ENCODE results near the gene ALPK3.

Gene ALPK3

DNA sequence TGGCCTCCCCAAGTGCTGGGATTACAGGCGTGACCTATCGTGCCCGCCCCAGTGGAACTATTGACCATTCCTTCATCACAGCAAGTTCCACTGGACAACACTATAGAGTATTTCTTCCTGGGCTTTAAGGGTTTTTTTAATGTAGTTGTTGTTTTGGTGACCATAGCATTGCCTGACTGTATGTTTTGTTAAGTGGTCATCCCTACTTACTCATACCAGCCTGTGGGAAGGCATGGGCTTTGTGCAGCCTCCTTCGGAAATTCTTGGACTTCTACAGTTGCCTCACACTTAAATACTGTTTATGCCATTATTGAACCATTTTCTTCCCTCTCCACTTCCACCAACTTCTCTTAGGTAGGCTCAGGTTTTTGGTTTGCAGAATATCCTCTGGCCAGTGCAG, 19.9 kb upstream of the ALPK3 start:
- no peak for DNase-seq

DNA sequence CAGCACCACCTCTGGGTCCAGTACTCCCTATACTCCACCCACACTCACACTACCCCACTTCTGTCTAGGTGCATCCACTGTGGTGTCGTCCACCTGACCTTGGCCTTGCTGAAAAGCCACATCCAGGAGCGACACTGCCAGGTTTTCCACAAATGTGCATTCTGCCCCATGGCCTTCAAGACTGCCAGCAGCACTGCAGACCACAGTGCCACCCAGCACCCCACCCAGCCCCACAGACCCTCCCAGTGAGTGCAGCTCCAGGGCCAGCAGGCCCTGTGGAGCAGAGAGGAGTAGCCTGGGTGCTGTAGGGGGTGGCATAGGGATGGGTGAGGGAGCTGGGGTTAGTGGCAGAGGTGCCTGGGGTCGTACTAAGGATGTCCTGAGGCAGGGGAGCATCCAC, 19.4 kb upstream of the ALPK3 start:
- DNase-seq: no peak

DNA sequence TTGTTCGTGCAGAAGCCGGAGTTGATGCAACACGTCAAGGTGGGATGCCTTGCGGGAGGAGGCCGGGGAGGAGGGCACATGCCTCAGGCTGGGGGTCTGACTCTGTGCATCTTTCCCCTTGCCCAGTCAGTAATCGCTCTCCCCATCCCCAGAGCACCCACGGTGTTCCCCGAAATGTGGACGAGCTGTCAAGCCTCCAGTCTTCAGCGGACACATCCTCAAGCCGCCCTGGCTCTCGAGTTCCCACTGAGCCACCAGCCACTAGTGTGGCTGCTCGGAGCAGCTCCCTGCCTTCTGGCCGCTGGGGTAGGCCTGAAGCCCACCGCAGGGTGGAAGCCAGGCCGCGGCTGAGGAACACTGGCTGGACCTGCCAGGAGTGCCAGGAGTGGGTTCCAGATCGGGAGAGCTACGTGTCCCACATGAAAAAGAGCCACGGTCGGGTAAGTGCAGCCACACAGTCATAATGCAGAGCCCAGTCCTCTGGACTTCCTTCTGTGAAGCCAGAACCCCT, 18.7 kb upstream of the ALPK3 start:
- no peak for DNase-seq

DNA sequence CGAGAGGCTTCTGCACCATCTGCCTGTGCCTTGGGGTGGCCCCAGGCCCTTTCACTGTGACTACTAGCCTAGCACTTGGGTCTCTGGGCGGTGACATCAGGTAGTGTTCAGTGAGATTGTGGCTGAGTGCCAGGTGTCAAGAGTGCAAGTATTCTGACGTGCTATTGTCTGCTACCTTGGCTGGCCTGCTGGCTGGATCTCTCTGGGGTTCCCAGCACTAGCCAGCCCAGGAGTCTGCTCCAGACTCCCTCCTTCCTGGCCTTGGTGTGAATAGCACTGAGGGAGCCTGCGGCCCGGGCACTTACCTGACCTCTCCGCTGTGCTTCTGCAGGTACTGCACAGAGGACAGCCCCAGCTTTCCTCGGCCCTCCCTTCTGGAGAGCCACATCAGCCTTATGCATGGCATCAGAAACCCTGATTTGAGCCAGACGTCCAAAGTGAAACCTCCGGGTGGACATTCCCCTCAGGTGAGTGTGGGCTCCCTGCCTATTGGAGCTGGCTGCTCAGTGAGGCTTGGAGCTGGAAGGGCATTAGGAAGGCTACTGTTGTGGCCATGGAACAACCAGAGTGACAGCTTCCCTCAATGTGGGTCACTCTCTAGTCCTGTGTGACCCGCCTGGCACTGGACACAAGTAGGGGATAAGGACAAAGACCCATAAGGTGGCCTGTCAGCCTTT, 17.5 kb upstream of the ALPK3 start:
- DNase-seq: no peak

DNA sequence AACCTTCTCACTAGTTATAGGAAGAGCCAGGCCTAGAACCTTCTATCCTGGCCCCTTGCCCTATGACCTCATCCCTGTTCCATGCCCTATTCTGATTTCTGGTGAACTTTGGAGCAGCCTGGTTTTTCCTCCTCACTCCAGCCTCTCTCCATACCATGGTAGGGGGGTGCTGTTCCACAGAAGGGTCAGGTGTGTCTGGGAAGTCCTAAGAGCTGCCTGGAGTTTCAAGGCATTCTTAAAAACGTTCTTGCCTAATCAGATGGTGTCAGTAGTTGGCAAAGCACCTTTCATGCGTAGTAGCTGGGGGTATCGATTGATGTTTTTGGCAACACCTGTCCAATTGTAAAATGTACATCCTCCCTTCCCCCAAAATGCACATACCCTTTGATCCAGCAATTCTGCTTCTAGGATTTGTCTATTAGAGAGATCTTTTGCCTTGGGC, 16.8 kb upstream of the ALPK3 start:
- no peak for DNase-seq

DNA sequence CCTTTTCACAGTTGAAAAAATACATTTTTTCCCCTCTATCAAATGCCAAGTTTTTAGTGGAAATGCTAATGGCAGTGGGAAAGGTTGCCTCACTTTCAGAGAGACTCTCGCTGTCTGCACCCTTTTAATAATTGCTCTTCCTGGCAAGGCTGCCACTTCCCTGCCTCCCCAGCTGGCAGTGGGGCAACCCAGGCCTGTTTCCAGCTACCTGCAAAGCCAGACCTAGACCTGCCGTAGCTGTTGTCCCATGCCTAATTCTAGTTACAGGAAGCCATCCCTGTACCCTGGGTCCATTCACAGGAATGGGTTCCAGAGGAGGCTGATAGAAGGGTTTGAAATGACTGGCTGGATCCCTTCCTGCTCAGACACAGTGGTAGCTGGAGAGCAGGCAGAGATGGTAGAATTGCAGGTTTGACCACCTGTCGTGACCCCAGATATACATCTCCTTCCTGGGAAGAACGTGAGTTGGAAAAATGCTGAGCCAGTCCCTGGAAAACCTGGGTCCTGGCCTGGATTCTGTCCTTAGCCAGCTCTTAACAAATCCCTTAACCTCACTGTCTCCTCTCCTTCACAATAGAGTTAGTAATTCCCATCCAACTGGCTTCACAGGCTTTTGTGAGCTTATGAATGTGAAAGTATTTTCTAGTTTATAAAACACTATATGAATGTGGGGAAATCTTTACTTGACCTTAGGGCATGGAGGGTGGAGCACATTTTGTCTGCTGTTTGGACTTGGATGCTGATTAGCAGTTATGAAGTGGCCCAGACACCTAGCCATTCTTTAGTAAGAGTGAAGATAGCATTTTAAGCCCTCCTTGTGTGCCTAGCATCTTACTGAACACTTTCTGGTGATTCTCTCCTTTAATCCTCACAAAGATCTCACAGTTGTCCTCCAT, 12.9 kb upstream of the ALPK3 start:
- no peak for DNase-seq

DNA sequence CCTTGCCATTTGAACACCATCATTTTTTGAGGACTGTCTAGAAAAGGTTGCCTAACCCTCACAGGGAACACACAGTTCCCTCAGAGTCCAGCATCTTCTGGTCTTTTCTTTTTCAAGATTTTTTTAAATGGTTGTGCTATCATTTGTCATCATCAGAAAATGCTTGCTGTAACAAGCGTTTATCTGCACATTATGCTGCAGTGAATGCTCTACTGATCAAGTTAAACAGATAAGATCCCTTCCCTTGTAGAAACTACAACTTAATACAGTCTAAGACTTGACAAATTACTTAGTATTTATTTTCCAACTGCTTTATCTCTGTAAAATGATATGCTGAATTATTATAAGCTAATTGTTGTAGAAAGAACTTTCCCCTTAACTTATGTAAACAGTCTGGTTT, 11.9 kb upstream of the ALPK3 start:
- DNase-seq: no peak

DNA sequence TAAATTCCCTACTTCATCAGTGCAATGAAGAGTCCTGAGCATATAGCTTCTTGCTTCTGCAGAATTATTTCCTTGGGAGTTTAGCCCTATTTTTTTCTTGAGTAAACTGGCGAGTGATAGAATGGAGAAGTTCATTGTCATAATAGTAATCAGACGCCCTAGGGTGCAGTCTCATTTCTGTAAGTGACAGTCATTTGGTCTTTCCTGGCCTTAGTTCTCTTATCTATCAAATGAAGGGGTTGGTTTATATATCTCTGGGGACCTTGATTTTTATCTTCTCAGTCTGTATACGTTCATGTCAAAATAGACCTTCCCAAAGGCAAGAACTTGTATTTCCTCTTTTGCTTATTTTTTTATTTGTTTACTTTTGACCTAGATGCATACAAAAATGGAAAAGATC, 9.9 kb upstream of the ALPK3 start:
- no peak for DNase-seq

DNA sequence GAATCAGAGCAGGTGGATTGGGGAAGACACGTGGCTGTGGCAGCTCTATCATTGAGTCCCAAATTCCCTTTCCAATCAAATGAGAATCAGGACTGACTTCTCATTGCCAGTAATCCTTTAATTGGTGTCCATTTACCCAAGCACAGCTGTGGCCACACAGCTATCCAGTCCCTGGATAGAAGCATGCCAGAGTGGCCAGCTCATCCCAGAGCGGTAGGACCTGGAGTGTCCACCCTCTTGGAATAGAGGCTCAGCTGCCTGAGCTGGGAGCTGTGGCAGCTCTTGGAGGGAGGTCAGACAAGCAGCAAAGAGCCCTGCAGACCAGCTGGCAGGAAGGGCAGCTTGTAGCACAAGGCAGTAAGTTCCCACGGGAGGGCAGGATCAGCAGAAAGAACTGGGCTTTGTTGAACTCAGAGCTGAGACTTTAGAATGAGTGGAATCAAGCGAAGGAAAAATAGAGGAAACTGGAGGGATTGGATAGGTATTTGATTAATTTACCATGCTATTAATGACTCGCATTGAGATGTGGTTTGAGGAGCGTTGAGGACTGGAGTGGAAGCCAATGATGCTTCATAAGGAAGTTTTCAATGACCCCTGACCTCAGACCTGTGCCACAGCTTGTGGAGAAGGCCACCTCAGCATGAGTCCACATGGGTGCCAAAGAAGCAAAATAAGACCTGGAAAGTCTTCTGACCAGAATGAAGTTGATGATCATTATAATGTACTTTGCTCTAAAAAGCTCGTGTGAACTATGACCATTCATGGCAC, 6.9 kb upstream of the ALPK3 start:
- DNase-seq: no peak

DNA sequence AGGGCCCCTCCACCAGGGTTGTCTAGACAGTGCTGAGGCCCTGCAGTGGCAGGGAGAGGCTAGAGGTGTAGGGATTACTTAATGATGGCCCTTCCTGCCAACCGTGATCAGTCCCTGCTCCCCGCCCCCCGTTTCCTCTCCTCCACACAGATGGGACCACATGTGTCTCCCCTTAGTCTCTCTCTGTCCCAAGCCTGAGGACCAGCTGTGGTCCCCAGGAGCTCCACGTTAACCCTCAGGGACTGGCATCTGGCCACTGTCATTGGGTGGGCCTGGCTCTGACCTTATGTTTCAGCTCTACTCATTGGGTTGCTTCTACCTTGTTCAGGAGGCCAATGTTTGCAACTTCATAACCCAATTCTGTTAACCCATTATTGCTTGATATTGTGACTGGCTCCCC, 6.0 kb upstream of the ALPK3 start:
- DNase-seq: no peak

DNA sequence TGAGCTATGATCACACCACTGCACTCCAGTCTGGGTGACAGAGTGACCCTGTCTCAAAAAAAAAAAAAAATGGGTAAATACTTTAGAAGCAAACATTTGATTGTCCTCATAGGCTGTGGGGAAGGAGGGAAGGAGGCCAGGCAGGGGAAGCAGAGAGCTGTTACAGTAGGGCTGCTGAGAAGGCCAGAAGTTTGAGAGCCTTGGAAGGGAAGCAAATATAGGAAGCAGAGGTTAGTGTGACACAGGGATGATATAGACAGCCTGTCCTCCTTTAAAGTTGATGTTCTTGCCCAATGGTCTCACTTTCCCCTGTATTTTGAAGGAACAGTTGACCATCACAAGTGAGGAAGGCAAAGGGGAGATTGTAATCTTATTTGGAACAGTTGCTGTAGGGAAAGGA, 5.3 kb upstream of the ALPK3 start:
- DNase-seq: no peak

DNA sequence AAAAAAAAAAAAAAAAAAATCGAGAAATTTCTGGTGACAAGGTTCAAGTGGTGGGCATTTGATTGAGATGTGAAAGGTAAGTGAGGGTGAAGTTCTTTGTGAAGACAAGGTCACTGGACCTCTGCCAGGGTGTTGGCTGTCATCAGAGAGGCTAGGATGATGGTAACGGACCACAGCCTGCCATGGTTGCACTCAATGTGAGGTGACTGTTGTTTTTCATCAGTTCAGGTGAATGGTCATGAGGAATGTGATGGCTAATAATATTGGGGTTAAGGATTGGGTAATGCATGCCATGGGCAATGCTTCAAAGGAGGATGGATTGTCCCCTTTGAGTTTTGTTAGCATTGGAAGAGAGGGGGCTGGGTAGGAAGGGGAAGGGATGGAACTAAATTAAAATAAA, 4.3 kb upstream of the ALPK3 start:
- no peak for DNase-seq

DNA sequence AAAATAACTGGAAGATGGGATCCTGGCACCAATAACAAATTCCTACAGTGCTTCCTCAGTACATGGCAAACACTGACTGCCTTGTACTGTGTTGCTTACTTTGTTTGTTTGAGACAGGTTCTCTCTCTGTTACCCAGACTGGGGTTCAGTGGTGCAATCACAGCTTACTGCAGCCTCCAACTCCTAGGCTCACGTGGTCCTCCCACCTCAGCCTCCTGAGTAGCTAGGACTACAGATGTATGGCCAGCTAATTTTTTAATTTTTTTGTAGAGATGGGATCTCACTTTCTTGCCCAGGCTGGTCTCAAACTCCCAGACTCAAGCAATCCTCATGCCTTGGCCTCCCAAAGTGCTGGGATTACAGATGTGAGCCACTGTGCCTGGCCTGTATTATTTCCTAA, 3.7 kb upstream of the ALPK3 start:
- DNase-seq: no peak

DNA sequence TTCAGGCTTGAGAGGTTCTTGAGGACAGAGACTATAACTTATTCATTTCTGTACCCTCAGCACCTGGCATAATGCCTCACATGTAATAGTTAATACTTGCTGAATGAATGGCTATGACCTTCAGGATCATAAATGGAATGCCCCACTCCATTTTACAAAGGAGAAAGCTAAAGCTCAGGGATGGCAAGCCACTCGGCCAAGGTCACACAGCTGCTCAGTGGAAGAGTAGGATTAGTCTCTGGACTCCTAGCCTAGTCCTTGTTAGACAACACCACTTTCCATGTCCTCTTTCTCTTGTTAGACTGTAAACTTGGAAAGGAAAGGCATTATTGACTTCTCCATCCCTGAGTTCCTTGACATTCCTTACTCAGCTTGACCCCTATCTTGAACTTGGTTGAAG, 3.2 kb upstream of the ALPK3 start:
- DNase-seq: no peak

DNA sequence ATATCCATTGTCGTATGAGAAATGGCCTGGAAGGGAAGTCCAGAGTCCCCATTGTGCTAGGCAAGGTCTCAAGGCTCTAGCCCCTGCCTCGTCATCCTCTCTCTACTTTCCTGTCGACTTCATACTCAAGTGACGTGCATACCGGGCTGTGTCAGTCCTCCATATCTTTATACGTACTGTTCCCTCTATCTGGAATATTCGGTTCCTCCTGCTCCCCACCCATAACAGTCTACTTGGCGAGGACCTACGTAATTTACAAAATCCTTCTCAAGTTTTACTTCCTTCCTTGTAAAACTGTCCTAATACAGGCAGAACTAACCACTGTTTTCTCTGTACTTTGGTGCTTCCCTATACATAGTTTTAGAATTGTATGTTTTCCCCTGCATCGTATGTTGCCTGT, 2.2 kb upstream of the ALPK3 start:
- DNase-seq: no peak

DNA sequence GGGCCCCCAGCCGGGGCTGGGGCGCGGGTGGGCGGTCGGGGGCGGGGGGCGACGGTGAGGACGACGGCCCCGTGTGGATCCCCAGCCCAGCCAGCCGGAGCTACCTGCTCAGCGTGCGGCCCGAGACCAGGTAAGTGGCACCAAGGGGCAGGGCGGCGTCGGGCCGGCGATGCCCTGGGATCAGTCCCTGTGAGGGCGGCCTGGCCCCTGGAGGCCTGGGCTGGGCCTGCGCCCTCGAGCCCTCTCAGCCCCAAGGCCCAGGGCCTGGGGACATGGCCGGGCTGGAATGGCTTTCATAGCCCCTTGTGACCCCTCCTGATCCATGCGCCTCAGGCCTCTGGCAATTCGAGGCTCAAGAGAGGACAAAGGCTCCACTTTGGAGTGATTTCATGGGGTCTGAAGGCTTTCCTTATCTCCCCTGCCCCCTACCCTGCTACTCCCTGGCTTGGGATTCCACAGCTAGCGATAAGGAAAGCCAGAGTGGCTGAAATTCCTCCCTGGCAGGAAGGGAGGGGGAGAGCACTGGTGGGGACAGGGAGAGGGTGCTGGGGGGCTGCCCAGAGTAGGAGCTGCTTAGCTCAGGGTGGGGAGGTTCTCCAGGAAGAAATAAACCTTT, 418 bp downstream of the ALPK3 start:
- DNase-seq: no peak

DNA sequence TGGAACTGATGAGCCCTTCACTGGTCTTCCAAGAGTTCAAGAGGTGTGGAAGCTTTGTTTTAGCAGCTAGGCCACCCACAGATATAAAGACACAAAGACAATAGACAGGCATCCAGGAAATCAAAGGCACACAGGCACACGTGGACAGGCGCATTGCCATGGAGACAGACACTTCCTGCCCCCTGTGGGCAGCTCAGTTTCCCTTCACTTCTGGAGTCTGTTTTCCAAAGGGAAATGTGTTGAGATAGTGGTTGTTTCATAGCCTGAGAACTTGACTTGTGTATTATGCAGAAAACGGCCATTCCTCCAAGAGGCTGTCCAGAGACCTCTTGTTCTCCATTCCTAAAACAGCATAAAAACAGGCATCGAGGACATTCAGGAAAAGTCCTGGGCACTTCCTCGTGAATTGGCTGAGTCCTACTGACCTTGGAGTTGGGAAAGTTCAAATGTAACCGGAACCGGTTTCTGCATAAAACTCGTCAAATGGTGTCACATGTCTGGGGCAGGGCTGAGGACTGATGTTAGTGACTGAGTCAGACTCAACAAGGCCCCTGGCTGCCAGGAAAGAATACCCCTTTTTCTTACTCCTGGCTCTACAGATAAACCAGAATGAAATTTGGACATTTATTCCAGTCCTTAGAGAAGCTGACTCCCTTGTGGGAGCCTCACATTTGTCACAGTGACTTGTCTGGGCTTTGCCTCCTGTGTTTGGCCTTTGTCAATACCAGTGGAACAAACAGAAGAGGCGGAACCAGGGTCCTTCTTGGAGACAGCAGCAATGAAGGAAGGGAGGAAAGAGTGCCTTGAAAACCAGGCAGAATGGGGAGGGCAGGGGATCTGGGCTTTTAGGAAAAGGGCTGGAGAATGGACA, 1.3 kb downstream of the ALPK3 start:
- DNase-seq: no peak

DNA sequence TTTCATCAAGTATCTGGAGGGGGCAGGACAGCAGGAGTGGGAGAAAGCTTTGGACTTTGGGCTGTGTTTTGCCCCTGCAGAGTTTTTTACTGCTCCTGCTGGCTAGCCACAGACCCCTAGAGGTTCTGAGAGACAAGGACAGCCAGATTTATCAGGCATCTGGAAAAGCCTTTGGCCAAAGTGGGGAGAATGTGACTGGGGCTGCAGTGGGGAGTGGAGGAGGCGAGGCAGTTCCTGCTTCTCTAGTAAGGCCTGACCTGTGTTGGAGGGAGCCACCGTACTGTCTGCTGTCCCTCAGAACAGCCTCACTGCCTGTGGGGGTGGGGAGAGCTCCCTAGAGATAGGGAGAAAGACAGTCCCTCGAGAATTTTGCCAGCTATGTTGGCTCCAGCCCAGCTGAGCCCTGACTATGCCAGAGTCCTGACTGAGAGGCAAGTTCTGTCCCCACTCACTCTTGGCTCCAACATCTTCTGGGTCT, 2.2 kb downstream of the ALPK3 start:
- peak in 1 of 58 donors; percentile 29 for DNase-seq

DNA sequence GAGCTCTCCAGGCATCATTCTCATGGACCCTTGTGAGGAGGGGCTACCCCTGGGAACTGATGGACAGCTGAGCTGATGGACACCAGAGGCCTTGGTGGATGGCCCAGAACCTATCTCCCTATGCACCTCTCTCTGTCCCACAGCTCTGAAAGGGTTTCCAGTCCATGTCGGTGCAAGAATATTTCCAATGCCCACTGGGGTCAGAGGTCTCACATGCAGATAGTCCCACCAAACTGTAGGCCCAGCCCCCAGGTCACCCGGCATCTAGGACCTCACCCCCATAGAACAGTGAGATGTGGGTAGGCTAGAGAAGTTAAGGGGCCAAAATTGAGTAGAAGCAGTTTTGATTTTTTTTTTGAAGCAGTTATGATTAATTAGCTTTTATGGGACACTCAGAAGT, 2.6 kb downstream of the ALPK3 start:
- DNase-seq: no peak

DNA sequence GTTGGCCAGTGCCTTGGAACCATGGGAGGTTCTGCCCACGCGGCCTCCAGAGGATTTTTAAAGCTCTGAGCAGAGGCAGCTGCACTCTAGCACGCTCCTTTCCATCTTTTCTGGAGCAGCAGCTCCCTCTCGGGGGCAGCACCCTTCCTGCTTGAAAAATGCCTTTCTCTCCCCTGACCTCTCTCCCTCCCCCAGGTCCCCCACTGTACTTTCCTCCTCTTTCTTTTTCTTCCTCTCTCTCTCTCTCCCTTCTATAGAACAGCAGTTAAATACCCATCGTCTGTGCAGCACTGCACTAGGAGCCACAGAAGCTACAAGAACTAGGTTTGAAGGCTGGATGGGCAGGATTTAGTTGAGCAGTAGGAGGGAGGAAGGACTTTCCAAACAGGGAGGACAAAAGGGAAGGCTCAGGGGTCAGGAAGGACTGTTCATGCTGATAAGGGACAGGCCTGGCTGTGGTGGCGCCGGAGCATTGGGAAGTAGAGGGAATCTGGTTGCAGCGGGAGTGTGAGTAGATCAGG, 4.4 kb downstream of the ALPK3 start:
- DNase-seq: peak in 1 of 58 donors; percentile 26

Measured in anterior cingulate cortex (tissue), 58 donors.